ENCODE results near the gene MDFIC.
A peak's percentile ranks its signal among the peaks of the same experiment; 100 is the strongest.

MDFIC gene

DNA sequence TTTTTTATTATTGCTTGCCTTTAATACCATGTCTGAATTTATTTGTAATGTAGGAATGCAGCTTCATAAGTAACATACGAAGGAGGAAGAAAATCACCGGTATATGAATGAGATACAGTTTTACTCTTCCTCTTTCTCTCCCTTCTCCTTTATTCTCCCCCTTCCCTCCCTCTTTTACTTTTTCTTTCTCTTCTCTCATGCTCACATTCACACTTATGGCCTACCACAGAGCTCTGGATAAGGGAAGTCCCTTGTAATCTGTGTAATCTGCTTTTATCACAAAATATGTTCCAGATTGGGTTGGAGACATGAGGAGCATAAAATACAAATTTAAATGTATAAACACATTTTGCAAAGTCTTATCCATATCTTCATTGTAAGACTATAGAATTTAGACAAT is 59.4 kb downstream of the MDFIC start:
- Histone ChIP-seq H3K4me3 (no peak overlapping the region), H3K27ac (peak overlapping the region in 2 of 21 experiments; percentile 39 to 56)

DNA sequence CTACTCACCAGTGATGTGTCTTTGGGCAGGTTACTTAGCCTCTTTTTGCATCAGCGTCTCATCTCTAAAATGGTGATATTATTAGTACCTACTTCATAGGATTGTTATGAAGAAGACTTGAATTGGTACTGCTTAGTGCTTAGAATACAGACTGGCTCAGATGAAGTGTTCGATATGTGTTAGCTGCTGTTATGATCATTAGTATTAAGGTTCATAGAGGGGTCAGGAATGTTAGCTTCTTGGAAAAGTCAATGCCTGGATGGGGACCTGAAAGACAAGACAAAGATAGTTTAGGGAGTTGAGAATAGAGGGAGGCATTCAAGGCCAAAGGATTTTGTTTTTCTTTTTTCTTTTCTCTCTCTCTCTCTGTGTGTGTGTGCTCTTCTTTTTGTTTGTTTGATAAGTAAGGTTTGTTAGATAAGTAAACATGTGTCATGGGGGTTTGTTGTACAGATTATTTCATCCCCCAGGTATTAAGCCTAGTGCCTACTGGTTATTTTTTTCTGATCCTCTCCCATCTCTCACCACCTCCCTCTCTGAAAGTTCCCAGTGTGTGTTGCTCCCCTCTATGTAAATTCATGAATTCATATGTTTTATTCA is 63.3 kb downstream of the MDFIC start:
- no peak overlapping the region for H3K4me3 ChIP-seq
- no peak overlapping the region for H3K27ac ChIP-seq

DNA sequence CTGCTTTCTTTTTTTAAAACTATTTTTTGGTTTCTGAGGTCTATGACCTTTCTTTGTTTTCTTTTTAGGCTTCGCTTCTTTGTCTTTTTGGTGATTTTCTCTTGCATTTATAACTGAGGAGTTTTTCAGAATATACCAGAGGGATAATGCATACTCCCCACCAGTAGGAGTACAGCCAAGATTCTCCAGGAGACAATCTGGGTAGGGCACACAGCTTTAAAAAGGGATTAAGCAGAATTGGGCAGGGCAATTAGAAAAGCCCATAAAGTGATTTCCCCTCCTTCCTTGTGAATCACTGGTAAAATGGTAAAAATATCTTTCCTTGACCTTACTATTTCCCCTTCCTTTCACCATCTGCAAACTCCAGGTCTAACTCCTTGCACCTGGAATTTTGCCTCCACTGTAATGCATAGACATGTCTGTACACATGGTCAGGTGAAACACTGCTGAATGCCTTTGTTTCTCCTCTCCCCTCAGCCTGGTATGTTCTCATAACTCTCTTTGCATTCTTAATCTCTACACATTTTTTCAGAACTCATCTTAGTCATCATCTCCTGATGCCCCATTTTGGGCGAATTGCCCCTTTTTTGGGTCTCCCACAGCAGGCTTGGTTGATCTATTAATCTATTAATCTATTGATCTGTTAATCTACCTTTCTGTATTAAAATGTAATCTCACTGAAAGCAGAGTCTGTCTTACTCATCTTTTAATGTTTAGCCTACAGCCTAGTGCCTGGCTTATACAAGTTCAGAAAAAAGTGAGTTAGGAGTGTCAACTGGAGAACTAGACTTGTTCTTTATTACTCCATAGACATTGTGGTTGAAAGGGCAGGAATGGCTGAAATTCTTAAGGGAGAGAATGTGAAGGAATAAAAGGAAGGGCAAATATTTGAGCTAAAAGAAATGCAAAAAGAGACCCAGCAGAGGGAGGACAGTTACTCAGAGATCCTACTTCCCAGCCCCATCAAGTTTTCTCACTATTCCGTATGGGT is 64.6 kb downstream of the MDFIC start:
- H3K27ac ChIP-seq = no peak overlapping the region
- no peak overlapping the region for H3K4me3 ChIP-seq

DNA sequence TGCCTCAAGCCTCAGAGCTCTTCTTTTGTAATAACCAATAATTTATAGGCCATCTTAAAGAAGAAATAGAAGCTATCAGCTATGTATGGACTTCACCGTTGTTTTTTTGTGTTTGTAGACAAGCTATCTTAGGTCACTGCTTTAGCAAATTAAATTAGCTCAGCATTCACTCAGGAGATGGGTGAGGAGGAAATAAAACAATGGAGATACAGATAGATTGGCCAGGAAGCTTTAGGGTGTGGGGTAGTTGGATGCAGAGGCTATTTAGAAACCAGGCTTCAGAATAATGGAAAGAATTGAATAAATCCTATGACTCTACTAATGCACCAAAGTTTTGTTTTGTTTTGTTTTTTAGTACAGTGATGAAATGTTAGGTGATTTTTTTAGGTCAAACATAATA is 66.1 kb downstream of the MDFIC start:
- Histone ChIP-seq H3K27ac (peak overlapping the region in 4 of 21 experiments; percentile 26 to 37 (median 33)), H3K4me3 (no peak overlapping the region)

DNA sequence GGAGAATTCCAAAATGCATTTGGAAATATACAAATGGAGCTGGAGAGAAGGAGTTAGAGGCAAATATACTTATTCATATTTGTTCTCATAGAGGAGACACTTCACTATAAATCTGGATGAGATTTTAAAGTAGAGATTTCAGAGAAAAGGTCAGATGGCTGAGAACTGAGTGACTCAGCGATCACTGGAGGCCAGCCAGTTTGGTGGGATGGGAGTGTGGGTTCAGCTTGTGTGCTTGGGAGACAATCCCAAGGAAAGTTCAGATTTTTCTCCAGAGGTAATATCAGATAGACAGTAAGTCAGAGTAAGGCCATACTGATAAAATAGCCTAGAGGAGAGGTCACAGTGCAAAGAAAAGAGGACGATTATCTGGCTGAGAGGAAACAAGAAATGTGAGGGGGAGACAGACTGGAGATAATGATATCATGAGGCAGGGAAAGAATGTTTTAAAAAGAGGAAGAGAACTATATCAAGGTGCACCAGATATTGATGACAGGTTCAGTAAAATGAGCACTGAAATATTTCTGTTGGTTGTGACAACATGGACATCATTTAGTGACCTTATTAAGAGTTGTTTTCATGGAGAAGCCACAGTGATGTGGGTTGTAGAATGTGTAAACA is 67.0 kb downstream of the MDFIC start:
- H3K4me3 ChIP-seq = no peak overlapping the region
- H3K27ac ChIP-seq = peak overlapping the region in 2 of 21 experiments; percentile 26 to 37

DNA sequence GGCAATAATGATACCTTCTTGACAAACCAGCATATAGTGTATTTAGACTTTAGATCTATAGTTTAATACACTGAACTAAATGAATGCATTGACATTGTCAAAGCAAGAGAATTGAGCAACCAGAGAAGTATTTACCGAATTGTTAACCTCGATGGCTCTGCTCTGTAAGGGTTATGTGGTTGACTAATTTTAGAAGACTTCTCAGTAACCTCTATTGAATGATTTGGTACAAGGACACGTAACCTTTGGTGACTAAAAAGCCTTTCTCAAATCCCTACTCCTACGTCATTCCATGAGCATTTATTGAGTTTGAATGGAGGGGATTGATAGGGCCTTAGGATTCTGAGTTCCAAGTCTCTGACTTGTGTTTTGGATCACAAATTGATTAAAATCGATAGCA is 67.6 kb downstream of the MDFIC start:
- no peak overlapping the region for H3K4me3 ChIP-seq
- H3K27ac ChIP-seq = peak overlapping the region in 1 of 21 experiments; percentile 20

DNA sequence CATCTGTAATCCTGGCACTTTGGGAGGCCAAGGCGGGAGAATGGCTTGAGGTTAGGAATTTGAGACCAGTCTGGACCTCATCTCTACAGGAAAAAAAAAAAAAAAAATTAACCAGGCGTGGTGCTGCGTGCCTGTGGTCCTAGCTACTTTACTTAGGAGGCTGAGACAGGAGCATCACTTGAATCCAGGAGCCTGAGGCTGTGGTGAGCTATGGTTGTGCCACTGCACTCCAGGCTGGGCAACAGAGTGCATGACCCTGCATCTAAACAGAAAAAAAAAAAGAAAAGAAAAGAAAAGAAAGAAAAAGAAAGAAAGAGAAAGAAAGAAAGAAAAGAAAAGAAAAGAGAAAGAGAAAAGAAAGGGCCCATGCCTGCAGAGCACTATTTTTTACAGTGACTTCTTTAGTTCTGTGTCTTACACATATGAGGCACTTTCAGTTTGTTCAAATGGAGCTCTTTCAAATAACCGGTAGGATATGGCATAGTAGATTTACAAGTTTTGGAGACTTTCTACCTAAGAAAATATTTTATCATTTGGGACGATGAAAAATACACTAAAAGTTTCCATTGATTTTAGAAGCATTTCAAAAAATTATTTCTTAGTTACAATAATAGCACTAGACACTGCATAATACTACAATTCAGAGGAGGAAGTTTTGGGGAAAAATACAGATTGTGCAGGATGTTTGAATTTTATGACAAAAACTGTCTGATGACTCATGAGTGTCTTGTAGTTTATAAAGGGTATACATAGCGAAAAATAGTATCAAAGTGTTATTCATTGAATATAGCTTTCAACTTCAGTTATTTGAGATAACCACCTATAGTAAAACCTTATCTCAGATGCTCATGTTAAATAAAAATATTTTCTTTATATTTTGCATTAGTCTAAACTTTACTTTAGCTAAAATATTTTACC is 75.9 kb downstream of the MDFIC start:
- peak overlapping the region in 2 of 21 experiments; percentile 10 to 40 for H3K27ac ChIP-seq
- H3K4me3 ChIP-seq = no peak overlapping the region

DNA sequence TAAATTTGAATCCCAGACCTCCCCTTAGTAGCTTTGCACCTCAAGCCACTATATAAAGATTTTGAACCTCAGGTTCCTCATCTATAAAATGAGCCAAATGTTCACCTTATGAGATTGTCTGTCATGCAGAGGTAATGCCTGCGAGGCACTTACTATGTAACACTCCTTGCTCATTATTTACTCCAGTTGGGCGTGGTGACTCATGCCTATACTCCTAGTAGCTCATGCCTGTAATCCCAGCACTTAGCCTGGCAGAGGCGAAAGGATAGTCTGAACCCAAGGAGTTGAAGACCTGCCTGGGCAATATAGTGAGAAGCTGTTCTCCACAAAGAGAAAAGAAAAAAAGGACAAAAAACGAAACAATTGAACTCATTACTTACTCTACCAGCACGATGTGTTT is 82.2 kb downstream of the MDFIC start:
- Histone ChIP-seq H3K4me3 (no peak overlapping the region), H3K27ac (no peak overlapping the region)

DNA sequence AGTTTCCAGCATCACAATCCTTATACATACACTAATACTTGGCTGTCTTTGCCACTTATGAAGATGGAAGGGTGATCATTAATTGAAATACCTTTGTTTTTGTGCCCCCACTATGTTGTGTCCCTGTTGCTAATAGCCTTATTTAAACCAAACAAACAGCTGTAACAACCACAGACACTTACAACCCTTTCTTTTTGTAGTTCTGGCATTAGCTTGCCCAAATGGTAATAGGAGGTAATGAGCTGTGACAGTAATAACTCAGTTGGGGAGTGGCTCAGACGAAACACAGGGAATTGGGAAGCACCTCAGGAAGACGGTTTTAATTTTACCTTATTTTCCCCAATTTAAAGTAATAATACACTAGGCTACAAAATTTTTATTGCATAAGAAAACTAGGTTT is 83.4 kb downstream of the MDFIC start:
- no peak overlapping the region for H3K27ac ChIP-seq
- no peak overlapping the region for H3K4me3 ChIP-seq

DNA sequence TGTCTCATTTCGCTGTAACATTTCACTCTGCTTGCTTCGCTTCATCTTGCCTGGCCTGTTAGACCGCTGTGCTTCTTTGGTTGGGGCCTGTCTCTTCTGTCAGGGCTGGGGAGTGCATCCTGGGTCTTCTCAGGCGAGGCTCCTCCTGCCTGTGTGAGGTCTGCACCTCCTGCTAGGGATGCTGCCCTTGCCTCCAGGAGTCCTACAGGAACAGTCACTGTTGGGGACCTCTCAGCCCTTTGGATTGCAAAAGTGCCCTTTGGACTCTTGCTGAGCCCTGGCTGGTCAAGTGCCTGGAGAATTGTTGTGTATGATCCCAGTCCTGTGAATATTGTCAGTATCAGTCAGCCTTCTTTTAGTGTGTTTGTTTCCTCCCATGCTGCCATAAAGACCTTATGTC is 84.1 kb downstream of the MDFIC start:
- no peak overlapping the region for H3K4me3 ChIP-seq
- no peak overlapping the region for H3K27ac ChIP-seq

DNA sequence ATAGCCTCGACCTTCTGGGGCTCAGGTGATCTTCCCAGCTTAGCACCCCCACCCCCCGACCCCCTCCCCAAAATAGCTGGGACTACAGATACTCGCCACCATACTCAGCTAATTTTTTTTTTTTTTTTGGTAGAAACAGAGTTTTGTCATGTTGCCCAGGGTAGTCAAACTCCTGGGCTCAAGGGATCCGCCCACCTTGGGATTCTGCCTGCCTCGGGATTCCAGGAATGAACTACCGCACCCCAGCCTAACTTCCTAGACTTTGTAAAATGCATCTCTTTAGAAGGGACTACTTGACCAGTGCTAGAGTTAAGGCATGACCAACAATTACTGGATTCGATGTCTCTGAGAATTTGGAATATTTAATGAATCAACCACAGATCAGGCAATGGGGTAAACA is 85.9 kb downstream of the MDFIC start:
- Histone ChIP-seq H3K27ac (peak overlapping the region in 4 of 21 experiments; percentile 11 to 81 (median 64)), H3K4me3 (no peak overlapping the region)

DNA sequence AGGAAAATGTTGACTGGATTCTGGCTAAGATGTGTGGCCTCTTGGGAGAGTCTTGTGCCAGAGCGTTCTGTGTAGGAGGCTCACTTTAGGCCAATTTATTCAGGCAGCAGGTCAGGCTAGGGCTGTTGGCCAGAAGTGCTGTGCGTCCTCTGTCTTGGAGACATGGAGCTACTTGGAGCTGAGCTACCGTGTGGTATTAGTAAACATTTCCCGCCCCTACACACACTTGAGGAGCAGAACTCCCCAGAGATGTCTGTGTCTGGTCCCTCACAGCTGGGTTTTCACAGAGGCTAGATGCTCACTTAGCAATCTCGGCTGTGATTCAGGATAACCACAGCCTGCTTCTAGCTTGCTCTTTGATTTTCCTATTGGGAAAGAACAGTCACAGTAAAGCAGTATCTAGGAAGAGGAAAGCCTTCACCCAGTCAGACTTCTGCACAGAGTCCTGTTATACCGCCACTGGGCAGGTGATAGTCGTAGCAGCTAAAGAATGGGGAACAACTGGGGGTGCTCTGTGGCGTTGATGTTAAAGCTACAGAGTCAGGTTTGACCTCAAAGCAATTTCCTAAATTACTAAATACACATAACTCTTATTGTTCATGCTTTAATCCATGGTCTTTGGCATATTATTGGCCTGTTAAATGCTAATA is 86.7 kb downstream of the MDFIC start:
- peak overlapping the region in 15 of 21 experiments; percentile 1 to 81 (median 37) for H3K27ac ChIP-seq
- no peak overlapping the region for H3K4me3 ChIP-seq

DNA sequence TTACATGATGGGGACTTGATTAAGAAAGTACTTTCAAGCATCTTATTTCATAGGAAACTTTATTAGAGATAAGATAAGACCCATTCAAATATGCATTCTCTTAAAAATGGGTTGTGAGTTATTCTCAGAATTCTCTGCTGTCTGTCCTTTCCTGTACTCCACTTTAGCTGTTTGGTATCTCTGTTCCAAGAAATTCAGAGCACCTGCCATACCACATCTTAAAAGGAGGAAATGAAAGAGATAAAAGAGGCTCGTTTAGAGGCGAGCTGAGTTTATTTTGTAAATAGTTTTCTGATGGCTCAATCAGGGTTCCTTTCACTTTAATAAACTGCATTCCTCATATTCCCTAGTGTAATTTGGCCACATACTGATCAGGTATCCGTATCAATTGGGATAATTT is 87.2 kb downstream of the MDFIC start:
- Histone ChIP-seq H3K4me3 (no peak overlapping the region), H3K27ac (peak overlapping the region in 10 of 21 experiments; percentile 1 to 81 (median 52))

DNA sequence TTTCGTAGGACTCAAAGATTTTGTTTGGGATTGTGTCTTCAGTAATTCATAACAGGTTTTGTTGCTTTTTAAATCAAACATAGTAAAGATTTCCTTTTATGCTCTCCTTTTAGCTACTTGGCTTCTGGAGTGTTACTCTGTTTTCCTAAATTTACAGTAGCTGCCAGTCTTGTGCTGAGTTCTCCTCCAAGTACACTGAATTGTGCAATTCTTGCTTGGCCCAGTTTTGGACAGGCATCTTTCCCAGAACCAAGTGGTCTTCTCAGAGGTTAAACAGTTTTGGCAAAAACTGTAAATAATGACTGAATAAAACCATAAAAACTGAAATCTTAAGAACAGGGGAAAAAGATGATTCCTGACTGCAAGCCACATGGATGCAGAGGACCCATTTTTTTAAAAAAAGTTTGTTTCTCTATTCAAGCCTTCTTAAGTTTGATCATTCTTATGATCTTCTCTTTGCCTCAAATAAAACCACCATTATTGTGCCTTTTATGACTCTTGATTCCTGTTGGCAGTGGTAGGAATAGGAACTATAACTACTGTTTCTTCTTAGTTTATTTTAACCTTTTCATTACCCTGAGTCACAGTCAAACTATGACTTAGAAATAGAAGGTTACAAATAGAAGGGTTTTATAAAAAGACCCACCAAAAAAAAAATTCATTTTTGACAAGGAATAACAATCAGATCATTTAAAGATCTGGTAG is 88.0 kb downstream of the MDFIC start:
- no peak overlapping the region for H3K4me3 ChIP-seq
- peak overlapping the region in 7 of 21 experiments; percentile 1 to 81 (median 21) for H3K27ac ChIP-seq

DNA sequence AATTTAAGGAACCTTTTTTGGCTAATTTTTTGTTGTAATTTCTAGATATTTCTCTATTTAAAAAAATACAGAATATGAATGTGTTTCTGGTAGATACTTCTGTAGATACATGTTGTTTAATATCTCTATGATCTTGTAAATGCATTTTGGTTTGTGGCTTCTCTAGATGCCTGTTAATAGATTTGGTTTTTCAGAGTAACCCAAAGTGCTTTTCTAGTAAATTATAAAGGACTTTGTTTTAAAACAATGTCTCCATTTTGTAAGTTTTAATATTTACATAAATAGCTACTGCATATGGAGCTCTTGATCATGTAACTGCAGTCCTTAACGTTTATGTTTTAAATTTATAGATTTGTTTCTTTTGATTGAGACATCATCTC is 88.5 kb downstream of the MDFIC start:
- H3K27ac ChIP-seq = peak overlapping the region in 5 of 21 experiments; percentile 1 to 81 (median 16)
- no peak overlapping the region for H3K4me3 ChIP-seq

DNA sequence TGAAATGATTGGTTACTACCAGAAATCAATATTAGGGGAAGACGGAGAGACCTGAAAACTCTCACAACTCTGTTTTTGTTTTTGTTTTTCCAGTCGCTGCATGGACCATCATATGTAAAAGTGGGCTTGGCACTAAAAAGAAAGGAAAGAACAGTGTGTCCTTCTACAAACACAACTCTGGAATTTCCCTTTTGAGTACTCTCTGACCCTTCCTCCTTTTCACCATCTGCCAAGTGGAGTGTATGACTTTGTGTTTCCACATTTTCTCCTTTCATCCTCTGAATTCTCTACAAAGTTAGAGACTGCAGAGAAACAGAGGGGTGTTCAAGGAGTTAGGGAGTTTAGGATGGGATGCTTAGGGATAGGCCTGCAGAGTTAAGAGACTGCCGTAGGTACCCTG is 92.0 kb downstream of the MDFIC start:
- Histone ChIP-seq H3K27ac (peak overlapping the region in 1 of 21 experiments; percentile 36), H3K4me3 (no peak overlapping the region)

DNA sequence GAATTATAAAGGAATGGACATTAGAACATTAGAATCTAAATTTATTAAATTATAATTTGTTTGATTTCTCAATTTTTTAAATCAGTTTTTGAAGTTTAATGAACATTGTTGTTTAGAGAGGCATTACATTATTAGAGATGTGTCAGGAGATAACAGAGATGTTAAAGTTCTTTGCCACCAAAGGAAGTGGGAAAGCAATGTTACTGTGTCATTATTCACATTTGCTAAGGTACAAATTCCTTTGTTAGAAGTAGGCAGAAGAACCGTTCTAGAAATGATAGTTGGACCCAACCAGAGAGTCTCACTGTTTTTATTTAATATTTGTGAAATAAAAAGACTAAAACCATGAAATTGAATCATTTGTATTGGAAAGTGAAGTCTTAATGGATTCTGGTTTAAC is 92.9 kb downstream of the MDFIC start:
- peak overlapping the region in 1 of 21 experiments; percentile 36 for H3K27ac ChIP-seq
- H3K4me3 ChIP-seq = no peak overlapping the region

DNA sequence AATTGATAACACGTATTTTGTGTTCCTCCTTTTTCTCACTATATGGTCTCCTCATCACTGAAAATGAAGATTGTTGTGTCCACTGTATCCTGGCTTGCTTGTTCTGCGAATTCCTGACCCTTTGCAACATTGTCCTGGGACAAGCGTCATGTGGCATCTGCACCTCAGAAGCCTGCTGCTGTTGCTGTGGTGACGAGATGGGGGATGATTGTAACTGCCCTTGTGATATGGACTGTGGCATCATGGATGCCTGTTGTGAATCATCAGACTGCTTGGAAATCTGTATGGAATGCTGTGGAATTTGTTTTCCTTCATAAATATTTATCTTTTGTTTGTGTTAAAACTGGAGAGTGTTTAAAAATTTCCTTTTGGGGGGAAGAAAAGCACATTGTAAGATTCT is 93.7 kb downstream of the MDFIC start:
- no peak overlapping the region for H3K27ac ChIP-seq

More for the DNA sequence above, 93.7 kb downstream of the MDFIC start:
- no peak overlapping the region for H3K4me3 ChIP-seq
